CD14-positive monocyte (primary cell): ENCODE measurements around the gene EPS15. TPM values are rescaled to one million over a fixed set of nuclear protein-coding genes. Genes with fewer than 3 reads are reported as not detected.
A peak's percentile ranks its signal among the peaks of the same experiment; 100 is the strongest.
"Not testable (repeated sequence)": the region's sequence is repeated elsewhere in the genome, so short reads cannot be mapped to it uniquely, and the experiment has no call there.

ENCODE experiments used
- DNase-seq, 3 donors: peaks; one replicate each; pipeline ENCODE4 v3.0.0-alpha.2; 2011 to 2022
- H2AFZ ChIP-seq: 2 replicates; pipeline ENCODE4 v1.6.0; 2012; ENCODE audit warnings: mild to moderate bottlenecking, low read depth, low read length, inconsistent platforms; ENCODE audit not compliant: insufficient read depth, poor library complexity, severe bottlenecking
- H3K27ac ChIP-seq, 2 donors: 1 replicate in 1 of 2; 2 replicates in 1 of 2; pipeline ENCODE4 v1.5.1; 2012 to 2013; ENCODE audit warnings: low read length in 2 of 2, control low read depth in 1 of 2, inconsistent platforms in 1 of 2, low read depth in 1 of 2, mild to moderate bottlenecking in 1 of 2
- H3K27me3 ChIP-seq, 2 donors: one replicate each; pipeline versions ENCODE4 v1.6.0 to v1.6.1; 2011 to 2013; ENCODE audit warnings: low read length in 2 of 2; ENCODE audit not compliant: control insufficient read depth in 2 of 2, insufficient read depth in 2 of 2
- H3K36me3 ChIP-seq, 2 donors: replicated peaks in 1 of 2; 1 replicate in 1 of 2; 2 replicates in 1 of 2; pipeline versions ENCODE4 v1.5.1 to v1.6.1; 2012 to 2013; ENCODE audit warnings: low read length in 2 of 2, control low read depth in 1 of 2, inconsistent platforms in 1 of 2, mild to moderate bottlenecking in 1 of 2; ENCODE audit not compliant: insufficient read depth in 2 of 2, control insufficient read depth in 1 of 2
- H3K4me1 ChIP-seq, 2 donors: 1 replicate in 1 of 2; 2 replicates in 1 of 2; pipeline versions ENCODE4 v1.5.1 to v1.6.1; 2012 to 2013; ENCODE audit warnings: low read length in 2 of 2, control low read depth in 1 of 2, inconsistent platforms in 1 of 2, mild to moderate bottlenecking in 1 of 2, moderate library complexity in 1 of 2; ENCODE audit not compliant: insufficient read depth in 2 of 2, control insufficient read depth in 1 of 2
- H3K4me2 ChIP-seq: replicated peaks from 2 replicates; pipeline ENCODE3; 2012; ENCODE audit warnings: low read length, moderate library complexity, mild to moderate bottlenecking; ENCODE audit not compliant: poor library complexity, severe bottlenecking; ENCODE audit errors: extremely low read depth
- H3K4me3 ChIP-seq, 3 experiments: fragments of 200-600 bp in 1 of 3; sonication (generic) in 1 of 3; replicated peaks in 1 of 3; 1 replicate in 2 of 3; 2 replicates in 1 of 3; pipeline ENCODE4 v1.5.1; 2011 to 2013; ENCODE audit warnings: low read length in 3 of 3, mild to moderate bottlenecking in 3 of 3, control low read depth in 2 of 3, low read depth in 2 of 3, inconsistent platforms in 1 of 3, moderate library complexity in 1 of 3
- H3K79me2 ChIP-seq: 2 replicates; pipeline ENCODE4 v1.6.0; 2012; ENCODE audit warnings: mild to moderate bottlenecking, control low read depth, inconsistent platforms, low read length, moderate library complexity; ENCODE audit not compliant: insufficient read depth
- H3K9ac ChIP-seq: 2 replicates; pipeline ENCODE4 v1.6.0; 2017; ENCODE audit warnings: low read length, mild to moderate bottlenecking; ENCODE audit not compliant: insufficient read depth, poor library complexity, severe bottlenecking
- H3K9me3 ChIP-seq, 2 donors: replicated peaks in 1 of 2; 1 replicate in 1 of 2; 2 replicates in 1 of 2; pipeline versions ENCODE4 v1.5.1 to v1.6.1; 2012 to 2013; ENCODE audit warnings: low read length in 2 of 2, control low read depth in 1 of 2; ENCODE audit not compliant: control insufficient read depth in 1 of 2, insufficient read depth in 1 of 2
- H4K20me1 ChIP-seq: 2 replicates; pipeline ENCODE4 v1.6.0; 2012; ENCODE audit warnings: mild to moderate bottlenecking, low read length, control low read depth, moderate library complexity; ENCODE audit not compliant: insufficient read depth
- H3K27ac Mint-ChIP-seq, 7 donors: one replicate each; pipeline ENCODE4 v1.8.0; 2020; ENCODE audit warnings: mild to moderate bottlenecking in 7 of 7, mixed read lengths in 7 of 7, moderate library complexity in 6 of 7, inconsistent platforms in 2 of 7
- H3K27me3 Mint-ChIP-seq, 3 donors: one replicate each; pipeline ENCODE4 v1.8.0; 2021 to 2022; ENCODE audit warnings: low read depth in 3 of 3, mild to moderate bottlenecking in 3 of 3, mixed read lengths in 3 of 3, moderate library complexity in 3 of 3, inconsistent platforms in 1 of 3
- H3K36me3 Mint-ChIP-seq, 2 donors: one replicate each; pipeline ENCODE4 v1.8.0; 2020; ENCODE audit warnings: mixed read lengths in 2 of 2, inconsistent platforms in 1 of 2, mild to moderate bottlenecking in 1 of 2
- H3K4me1 Mint-ChIP-seq: one replicate; pipeline ENCODE4 v1.8.0; 2020; ENCODE audit warnings: mild to moderate bottlenecking, mixed read lengths
- H3K4me3 Mint-ChIP-seq, 2 donors: one replicate each; pipeline ENCODE4 v1.8.0; 2020; ENCODE audit warnings: mild to moderate bottlenecking in 2 of 2, mixed read lengths in 2 of 2, moderate library complexity in 1 of 2
- H3K9me3 Mint-ChIP-seq, 7 donors: one replicate each; pipeline ENCODE4 v1.8.0; 2020 to 2022; ENCODE audit warnings: mixed read lengths in 7 of 7, mild to moderate bottlenecking in 6 of 7, moderate library complexity in 6 of 7, inconsistent platforms in 2 of 7
- WGBS: methylation state at CpG from one replicate; pipeline ENCODE4 v1.1.5; 2013; ENCODE audit warnings: missing lambda C conversion rate; ENCODE audit not compliant: insufficient coverage; 5-methylcytosine and 5-hydroxymethylcytosine counted together
- intact Hi-C, 2 donors: fragments of 100-400 bp; cut with micrococcal nuclease; formaldehyde crosslinking; loops; one replicate each; pipeline versions ENCODE4 v1.15.0 to v1.15.1; 2023
- polyA plus RNA-seq, 3 donors: library from polyadenylated mRNA; depleted of rRNA in 1 of 3; unstranded in 2 of 3; stranded (reverse) in 1 of 3; fragments of 300-500 nt in 2 of 3; fragments of >200 nt in 1 of 3; fragmentation: Illumina TruSeq in 2 of 3; gene quantifications; 1 replicate in 2 of 3; 2 replicates in 1 of 3; pipeline ENCODE4 v1.2.3, GENCODE V29; 2012 to 2021
- TF ChIP-seq, protein P1 (sequence below): fragments of 200-600 bp; IDR thresholded peaks from one replicate; pipeline ENCODE4 v1.8.0; 2022; ENCODE audit warnings: antibody characterized with exemption, mild to moderate bottlenecking

The EPS15 gene
- polyA plus RNA-seq, 3 donors, result 26.7 to 53.6 (median 36.4) TPM

DNA sequence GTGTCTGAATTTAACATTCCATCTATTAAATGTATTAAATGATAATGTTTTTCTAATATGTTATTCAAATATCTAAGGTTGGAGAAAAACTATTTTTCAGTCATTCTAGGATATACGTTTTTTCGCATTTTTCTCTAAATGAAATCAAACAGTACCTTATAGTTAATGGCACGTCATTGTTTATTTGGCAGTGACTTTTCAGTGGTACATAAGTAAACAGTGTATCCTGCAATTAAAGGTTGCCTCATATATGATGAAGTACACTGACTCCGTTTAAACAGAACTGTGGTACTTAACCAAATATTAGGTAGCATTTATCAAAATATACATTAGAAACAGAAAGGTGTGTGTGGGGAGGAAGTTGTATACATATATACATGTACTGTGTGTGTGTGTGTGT is 79.2 kb downstream of the EPS15 start:
- intact Hi-C loops, result no loop called here
- peaks cover 0 to 5% of the 10 kb centered on the region in 2 donors for H3K4me1 ChIP-seq
- H3K27ac Mint-ChIP-seq, result peak overlapping the region in 1 of 7 donors; percentile 63
- no peak for DNase-seq
- no peak overlapping the region for H2AFZ ChIP-seq
- no peak overlapping the region for H3K4me2 ChIP-seq
- peaks cover 5% of the 10 kb centered on the region for H4K20me1 ChIP-seq
- no peak overlapping the region for H3K4me3 Mint-ChIP-seq
- no peaks in the 10 kb centered on the region for H3K79me2 ChIP-seq
- H3K9me3 ChIP-seq, result no peaks in the 10 kb centered on the region
- H3K9me3 Mint-ChIP-seq, result no peaks in the 10 kb centered on the region
- no peaks in the 10 kb centered on the region for H3K27me3 Mint-ChIP-seq
- H3K9ac ChIP-seq, result no peak overlapping the region
- H3K36me3 ChIP-seq, result peaks cover 66 to 90% of the 10 kb centered on the region in 2 donors
- peaks cover 5% of the 10 kb centered on the region for H3K4me1 Mint-ChIP-seq
- WGBS, result no CpG with 5 or more reads among the region's 4 CpGs
- TF ChIP-seq, protein P1, sequence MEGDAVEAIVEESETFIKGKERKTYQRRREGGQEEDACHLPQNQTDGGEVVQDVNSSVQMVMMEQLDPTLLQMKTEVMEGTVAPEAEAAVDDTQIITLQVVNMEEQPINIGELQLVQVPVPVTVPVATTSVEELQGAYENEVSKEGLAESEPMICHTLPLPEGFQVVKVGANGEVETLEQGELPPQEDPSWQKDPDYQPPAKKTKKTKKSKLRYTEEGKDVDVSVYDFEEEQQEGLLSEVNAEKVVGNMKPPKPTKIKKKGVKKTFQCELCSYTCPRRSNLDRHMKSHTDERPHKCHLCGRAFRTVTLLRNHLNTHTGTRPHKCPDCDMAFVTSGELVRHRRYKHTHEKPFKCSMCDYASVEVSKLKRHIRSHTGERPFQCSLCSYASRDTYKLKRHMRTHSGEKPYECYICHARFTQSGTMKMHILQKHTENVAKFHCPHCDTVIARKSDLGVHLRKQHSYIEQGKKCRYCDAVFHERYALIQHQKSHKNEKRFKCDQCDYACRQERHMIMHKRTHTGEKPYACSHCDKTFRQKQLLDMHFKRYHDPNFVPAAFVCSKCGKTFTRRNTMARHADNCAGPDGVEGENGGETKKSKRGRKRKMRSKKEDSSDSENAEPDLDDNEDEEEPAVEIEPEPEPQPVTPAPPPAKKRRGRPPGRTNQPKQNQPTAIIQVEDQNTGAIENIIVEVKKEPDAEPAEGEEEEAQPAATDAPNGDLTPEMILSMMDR, result no peak
- H3K4me3 ChIP-seq, result no peak overlapping the region
- peaks cover 66 to 72% of the 10 kb centered on the region in 2 donors for H3K36me3 Mint-ChIP-seq
- no peaks in the 10 kb centered on the region for H3K27me3 ChIP-seq
- H3K27ac ChIP-seq, result no peak overlapping the region

DNA sequence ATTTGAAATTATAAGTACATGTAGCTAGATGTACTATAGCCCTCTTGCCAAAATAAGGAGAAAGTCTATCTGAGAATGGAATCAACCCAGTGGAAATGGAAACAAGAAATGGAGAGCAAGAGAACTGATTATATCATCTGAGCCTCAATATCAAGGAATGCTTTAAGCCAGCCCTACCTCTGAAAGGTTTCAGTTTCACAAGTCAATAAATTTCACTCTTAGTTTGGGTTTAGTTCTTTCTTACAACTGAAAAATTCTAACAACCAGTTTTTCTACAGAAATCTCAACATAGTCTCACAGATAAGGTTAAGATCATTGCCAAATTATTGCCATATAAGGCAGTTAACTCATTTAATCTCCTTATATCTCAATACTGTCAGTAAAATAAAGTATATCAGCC is 80.0 kb downstream of the EPS15 start:
- intact Hi-C loops, result no loop called here
- peak overlapping the region in 1 of 7 donors; percentile 42 for H3K27ac Mint-ChIP-seq
- Histone ChIP-seq H3K4me1 (peaks cover 8 to 13% of the 10 kb centered on the region in 2 donors), H2AFZ (no peak overlapping the region), H3K9me3 (no peaks in the 10 kb centered on the region), H4K20me1 (peaks cover 5% of the 10 kb centered on the region), H3K27ac (no peak overlapping the region), H3K4me3 (no peak overlapping the region), H3K9ac (no peak overlapping the region), H3K4me2 (no peak overlapping the region), H3K27me3 (no peaks in the 10 kb centered on the region), H3K36me3 (peaks cover 57 to 82% of the 10 kb centered on the region in 2 donors), H3K79me2 (no peaks in the 10 kb centered on the region)
- TF ChIP-seq, protein P1, result no peak
- no peaks in the 10 kb centered on the region for H3K9me3 Mint-ChIP-seq
- peaks cover 58 to 63% of the 10 kb centered on the region in 2 donors for H3K36me3 Mint-ChIP-seq
- no peak overlapping the region for H3K4me3 Mint-ChIP-seq
- peaks cover 13% of the 10 kb centered on the region for H3K4me1 Mint-ChIP-seq
- no peaks in the 10 kb centered on the region for H3K27me3 Mint-ChIP-seq
- no peak for DNase-seq

DNA sequence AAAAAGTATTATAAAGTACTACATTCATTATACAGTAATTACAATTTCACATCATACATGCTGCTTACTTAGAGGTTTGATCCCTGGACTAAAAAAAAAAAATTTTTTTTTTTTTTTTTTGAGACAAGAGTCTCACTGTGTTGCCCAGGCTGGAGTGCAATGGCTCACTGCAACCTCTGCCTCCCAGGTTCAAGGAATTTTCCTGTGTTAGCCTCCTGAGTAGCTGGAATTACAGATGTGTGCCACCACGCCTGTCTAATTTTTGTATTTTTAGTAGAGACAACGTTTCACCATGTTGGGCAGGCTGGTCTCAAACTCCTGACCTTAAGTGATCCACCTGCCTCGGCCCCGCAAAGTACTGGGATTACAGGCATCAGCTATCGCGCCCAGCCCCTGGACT is 81.7 kb downstream of the EPS15 start:
- H3K4me3 ChIP-seq, DNase-seq, H3K27me3 ChIP-seq, H3K27ac ChIP-seq, H3K4me3 Mint-ChIP-seq, H3K9ac ChIP-seq, H2AFZ ChIP-seq, H3K4me2 ChIP-seq, H3K79me2 ChIP-seq, H3K27me3 Mint-ChIP-seq, H4K20me1 ChIP-seq, H3K9me3 ChIP-seq, intact Hi-C loops, H3K9me3 Mint-ChIP-seq: not testable (repeated sequence)
- Histone ChIP-seq H3K36me3 (peaks cover 51 to 72% of the 10 kb centered on the region in 2 donors), H3K4me1 (peaks cover 16 to 22% of the 10 kb centered on the region in 2 donors)
- 97% methylated on average over 4 of the region's 6 CpGs for WGBS
- H3K27ac Mint-ChIP-seq, result peak overlapping the region in 1 of 7 donors; percentile 79
- peaks cover 47 to 48% of the 10 kb centered on the region in 2 donors for H3K36me3 Mint-ChIP-seq
- H3K4me1 Mint-ChIP-seq, result peaks cover 24% of the 10 kb centered on the region
